ENCODE measurements around the gene ELOVL1. TPM values are rescaled to one million over a fixed set of nuclear protein-coding genes. Genes with fewer than 3 reads are reported as not detected.

Gene ELOVL1
- total and polyA plus RNA-seq, 2 of the 13 experiments (the other 11 are each of a cell fraction or from before 2014, with no cell fraction given) = 55.2 to 77.4 TPM

DNA sequence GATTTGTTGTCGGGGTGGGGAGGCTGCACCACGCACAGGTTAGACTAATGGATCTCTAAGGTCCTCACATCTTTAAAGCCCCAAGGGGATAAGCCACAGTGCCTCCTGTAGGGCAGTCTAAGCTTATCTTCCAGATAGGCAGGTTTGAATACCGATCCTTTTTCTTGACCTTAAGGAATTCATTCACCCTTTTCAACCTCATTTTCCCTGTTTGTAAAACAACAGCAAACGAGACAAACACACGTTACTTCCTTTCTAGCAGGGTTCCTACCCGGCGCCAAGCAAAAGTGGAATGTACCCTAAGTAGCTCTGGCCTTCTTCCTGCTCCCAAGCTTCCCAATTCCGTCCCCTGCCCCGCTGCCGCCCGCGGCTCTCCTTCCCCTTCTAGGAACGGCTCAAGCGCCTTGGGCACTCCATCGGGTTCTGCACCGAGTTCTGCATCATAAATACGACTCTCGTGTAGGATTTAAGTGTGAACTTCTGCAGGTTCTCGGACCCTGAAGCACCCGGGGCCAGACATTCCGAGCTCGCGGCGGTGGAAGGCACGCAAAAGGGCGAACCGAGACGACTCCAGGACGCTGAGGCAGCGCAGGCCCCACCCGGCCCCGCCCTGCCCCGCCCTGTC, 9.6 kb downstream of the ELOVL1 start (continued):
- no peak for TF ChIP-seq SYNCRIP (IDR thresholded peaks at IDR 0.05; ENCODE audit: insufficient read depth, low read depth, low read length)
- 0 out of 2 replicates have a peak, but pooled peaks have one; percentile 13 for TF ChIP-seq KAT7 (CRISPR knock-in tag; IDR thresholded peaks at IDR 0.05; ENCODE audit: borderline replicate concordance)
- no peak for TF ChIP-seq ZMYM3 (CRISPR knock-in tag; IDR thresholded peaks at IDR 0.05)
- no peak for TF ChIP-seq ZNF572 (CRISPR knock-in tag; IDR thresholded peaks at IDR 0.05)
- no peak for TF ChIP-seq NFATC3 (CRISPR knock-in tag; IDR thresholded peaks at IDR 0.05)
- TF ChIP-seq, protein P1, sequence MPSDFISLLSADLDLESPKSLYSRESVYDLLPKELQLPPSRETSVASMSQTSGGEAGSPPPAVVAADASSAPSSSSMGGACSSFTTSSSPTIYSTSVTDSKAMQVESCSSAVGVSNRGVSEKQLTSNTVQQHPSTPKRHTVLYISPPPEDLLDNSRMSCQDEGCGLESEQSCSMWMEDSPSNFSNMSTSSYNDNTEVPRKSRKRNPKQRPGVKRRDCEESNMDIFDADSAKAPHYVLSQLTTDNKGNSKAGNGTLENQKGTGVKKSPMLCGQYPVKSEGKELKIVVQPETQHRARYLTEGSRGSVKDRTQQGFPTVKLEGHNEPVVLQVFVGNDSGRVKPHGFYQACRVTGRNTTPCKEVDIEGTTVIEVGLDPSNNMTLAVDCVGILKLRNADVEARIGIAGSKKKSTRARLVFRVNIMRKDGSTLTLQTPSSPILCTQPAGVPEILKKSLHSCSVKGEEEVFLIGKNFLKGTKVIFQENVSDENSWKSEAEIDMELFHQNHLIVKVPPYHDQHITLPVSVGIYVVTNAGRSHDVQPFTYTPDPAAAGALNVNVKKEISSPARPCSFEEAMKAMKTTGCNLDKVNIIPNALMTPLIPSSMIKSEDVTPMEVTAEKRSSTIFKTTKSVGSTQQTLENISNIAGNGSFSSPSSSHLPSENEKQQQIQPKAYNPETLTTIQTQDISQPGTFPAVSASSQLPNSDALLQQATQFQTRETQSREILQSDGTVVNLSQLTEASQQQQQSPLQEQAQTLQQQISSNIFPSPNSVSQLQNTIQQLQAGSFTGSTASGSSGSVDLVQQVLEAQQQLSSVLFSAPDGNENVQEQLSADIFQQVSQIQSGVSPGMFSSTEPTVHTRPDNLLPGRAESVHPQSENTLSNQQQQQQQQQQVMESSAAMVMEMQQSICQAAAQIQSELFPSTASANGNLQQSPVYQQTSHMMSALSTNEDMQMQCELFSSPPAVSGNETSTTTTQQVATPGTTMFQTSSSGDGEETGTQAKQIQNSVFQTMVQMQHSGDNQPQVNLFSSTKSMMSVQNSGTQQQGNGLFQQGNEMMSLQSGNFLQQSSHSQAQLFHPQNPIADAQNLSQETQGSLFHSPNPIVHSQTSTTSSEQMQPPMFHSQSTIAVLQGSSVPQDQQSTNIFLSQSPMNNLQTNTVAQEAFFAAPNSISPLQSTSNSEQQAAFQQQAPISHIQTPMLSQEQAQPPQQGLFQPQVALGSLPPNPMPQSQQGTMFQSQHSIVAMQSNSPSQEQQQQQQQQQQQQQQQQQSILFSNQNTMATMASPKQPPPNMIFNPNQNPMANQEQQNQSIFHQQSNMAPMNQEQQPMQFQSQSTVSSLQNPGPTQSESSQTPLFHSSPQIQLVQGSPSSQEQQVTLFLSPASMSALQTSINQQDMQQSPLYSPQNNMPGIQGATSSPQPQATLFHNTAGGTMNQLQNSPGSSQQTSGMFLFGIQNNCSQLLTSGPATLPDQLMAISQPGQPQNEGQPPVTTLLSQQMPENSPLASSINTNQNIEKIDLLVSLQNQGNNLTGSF (CRISPR knock-in tag; IDR thresholded peaks at IDR 0.05) = no peak
- TF ChIP-seq REL (CRISPR knock-in tag; conservative IDR thresholded peaks at IDR 0.05) = no peak
- TF ChIP-seq, protein P2, sequence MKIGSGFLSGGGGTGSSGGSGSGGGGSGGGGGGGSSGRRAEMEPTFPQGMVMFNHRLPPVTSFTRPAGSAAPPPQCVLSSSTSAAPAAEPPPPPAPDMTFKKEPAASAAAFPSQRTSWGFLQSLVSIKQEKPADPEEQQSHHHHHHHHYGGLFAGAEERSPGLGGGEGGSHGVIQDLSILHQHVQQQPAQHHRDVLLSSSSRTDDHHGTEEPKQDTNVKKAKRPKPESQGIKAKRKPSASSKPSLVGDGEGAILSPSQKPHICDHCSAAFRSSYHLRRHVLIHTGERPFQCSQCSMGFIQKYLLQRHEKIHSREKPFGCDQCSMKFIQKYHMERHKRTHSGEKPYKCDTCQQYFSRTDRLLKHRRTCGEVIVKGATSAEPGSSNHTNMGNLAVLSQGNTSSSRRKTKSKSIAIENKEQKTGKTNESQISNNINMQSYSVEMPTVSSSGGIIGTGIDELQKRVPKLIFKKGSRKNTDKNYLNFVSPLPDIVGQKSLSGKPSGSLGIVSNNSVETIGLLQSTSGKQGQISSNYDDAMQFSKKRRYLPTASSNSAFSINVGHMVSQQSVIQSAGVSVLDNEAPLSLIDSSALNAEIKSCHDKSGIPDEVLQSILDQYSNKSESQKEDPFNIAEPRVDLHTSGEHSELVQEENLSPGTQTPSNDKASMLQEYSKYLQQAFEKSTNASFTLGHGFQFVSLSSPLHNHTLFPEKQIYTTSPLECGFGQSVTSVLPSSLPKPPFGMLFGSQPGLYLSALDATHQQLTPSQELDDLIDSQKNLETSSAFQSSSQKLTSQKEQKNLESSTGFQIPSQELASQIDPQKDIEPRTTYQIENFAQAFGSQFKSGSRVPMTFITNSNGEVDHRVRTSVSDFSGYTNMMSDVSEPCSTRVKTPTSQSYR (CRISPR knock-in tag; IDR thresholded peaks at IDR 0.05; ENCODE audit: borderline replicate concordance) = no peak
- TF ChIP-seq SPEN (CRISPR knock-in tag; IDR thresholded peaks at IDR 0.05; ENCODE audit: low read depth) = no peak
- TF ChIP-seq ZNF460 (CRISPR knock-in tag; IDR thresholded peaks at IDR 0.05; ENCODE audit: borderline replicate concordance) = no peak
- TF ChIP-seq THYN1 (CRISPR knock-in tag; IDR thresholded peaks at IDR 0.05; ENCODE audit: borderline replicate concordance, low read depth) = no peak
- TF ChIP-seq, protein P3, sequence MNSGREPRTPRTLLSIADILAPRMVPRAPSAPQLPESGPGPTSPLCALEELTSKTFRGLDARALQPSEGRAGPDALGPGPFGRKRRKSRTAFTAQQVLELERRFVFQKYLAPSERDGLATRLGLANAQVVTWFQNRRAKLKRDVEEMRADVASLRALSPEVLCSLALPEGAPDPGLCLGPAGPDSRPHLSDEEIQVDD (CRISPR knock-in tag; IDR thresholded peaks at IDR 0.05; ENCODE audit: borderline replicate concordance) = no peak
- TF ChIP-seq PTBP1 (IDR thresholded peaks at IDR 0.05; ENCODE audit: low read depth, low read length, poor library complexity, severe bottlenecking) = no peak
- 0 out of 2 replicates have a peak, but pooled peaks have one; percentile 9 for TF ChIP-seq ISL2 (CRISPR knock-in tag; IDR thresholded peaks at IDR 0.05)
- no peak for TF ChIP-seq HNF4A (CRISPR knock-in tag; IDR thresholded peaks at IDR 0.05)
- TF ChIP-seq, protein P4, sequence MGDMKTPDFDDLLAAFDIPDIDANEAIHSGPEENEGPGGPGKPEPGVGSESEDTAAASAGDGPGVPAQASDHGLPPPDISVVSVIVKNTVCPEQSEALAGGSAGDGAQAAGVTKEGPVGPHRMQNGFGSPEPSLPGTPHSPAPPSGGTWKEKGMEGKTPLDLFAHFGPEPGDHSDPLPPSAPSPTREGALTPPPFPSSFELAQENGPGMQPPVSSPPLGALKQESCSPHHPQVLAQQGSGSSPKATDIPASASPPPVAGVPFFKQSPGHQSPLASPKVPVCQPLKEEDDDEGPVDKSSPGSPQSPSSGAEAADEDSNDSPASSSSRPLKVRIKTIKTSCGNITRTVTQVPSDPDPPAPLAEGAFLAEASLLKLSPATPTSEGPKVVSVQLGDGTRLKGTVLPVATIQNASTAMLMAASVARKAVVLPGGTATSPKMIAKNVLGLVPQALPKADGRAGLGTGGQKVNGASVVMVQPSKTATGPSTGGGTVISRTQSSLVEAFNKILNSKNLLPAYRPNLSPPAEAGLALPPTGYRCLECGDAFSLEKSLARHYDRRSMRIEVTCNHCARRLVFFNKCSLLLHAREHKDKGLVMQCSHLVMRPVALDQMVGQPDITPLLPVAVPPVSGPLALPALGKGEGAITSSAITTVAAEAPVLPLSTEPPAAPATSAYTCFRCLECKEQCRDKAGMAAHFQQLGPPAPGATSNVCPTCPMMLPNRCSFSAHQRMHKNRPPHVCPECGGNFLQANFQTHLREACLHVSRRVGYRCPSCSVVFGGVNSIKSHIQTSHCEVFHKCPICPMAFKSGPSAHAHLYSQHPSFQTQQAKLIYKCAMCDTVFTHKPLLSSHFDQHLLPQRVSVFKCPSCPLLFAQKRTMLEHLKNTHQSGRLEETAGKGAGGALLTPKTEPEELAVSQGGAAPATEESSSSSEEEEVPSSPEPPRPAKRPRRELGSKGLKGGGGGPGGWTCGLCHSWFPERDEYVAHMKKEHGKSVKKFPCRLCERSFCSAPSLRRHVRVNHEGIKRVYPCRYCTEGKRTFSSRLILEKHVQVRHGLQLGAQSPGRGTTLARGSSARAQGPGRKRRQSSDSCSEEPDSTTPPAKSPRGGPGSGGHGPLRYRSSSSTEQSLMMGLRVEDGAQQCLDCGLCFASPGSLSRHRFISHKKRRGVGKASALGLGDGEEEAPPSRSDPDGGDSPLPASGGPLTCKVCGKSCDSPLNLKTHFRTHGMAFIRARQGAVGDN (CRISPR knock-in tag; IDR thresholded peaks at IDR 0.05) = no peak
- no peak for TF ChIP-seq ZNF75D (CRISPR knock-in tag; IDR thresholded peaks at IDR 0.05; ENCODE audit: borderline replicate concordance)
